DMS79 (cell line): Measurements from ENCODE around the gene KRT36.

ENCODE experiments used
- DNase-seq: peaks from one replicate; lab custom pipeline; 2025; lab: John Stamatoyannopoulos, UW

The KRT36 gene

GRCh38 chr17:41476866-41477815 is 12.6 kb downstream of the KRT36 start:
- no peak for DNase-seq

DNA sequence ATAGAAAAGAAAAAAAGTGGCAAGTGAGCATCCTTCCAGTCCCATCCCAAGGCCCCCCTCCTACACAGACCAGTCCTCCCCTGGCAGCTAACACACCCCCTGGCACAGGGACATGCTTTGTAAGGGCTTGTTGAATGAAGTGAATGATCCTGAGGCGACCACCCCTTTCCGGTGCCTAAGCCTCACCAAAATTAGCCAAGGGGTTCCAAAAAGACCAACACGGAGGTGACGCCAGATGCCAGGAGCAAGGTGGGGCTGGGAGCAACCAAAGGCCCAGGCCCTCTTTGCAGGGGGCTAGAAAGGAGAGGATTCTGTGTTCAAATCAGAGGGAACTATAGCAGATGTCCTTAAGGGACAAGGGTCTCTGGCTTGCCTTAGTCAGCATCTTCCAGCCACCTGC is 14.3 kb downstream of the KRT36 start:
- no peak for DNase-seq

- no peak for DNase-seq
Observed at GRCh38 chr17:41474863-41475262, 14.8 kb downstream of the KRT36 start.

DNA sequence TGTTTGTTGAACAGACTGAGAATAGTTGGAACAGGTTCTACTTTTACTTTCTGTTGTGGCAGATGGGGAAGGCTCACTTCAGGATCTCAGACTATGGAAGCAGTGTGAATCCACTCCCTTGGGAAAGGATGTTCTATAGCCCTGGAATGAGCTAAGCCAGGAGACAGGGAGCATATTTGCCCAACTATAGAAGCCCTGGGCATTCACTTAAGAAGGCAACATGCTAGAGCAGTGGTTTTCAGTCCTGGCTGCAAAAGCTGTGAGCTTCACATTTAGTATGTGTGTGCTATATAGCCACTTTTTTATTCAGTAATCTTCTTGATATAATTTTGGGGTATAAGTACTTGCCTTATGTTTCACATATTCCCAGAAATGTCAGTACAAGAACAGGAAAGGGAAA is 21.4 kb downstream of the KRT36 start:
- DNase-seq: no peak

- DNase-seq: no peak
Observed at GRCh38 chr17:41467561-41467960, 22.1 kb downstream of the KRT36 start.

DNA sequence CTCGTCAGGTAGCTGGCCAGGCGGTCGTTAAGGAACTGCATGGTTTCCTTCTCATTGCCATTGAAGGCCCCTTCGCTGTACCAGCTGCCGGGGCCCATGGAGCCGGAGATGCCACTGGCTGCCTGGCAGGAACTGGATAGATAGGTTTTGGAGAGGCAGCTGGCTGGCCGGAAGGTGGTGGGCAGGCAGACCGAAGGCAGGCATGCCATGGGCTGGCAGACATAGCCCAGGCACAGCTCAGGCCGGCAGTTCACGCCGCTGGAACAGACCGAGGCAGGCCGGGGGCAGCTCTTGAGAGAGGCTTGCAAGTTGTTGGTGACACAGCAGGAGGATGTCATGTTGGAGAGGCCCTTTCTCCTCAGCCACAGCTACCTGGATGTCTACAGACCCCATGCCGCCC is 22.7 kb downstream of the KRT36 start, which contains the start of gene KRT32:
TSS of gene KRT32 (minus strand) at position 399 of the 400 bp plus-strand sequence. CDS start at position 338, 61 bp downstream.
- no peak for DNase-seq

- DNase-seq: peak; percentile 97
Observed at GRCh38 chr17:41464682-41465081, 25.0 kb downstream of the KRT36 start.

GRCh38 chr17:41464173-41464572 is 25.5 kb downstream of the KRT36 start:
- no peak for DNase-seq

DNA sequence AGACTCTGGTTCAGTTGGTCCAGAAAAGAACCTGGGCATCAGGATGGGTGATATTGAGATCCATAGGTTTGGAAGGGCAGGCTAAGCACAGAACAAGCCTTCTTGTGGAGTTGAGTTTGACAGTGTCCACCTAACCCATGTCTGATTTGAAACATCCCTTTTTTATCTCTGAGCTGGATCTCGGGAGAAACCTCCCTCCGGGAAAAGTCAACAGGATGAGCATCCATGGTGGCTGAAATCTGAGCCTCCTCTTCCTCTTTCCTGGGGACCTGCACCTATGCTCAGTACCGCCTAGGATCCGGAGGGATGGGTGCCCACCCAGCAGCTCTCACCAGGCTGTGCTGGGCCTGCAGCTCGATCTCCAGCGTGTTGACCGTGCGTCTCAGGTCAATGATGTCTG is 26.0 kb downstream of the KRT36 start:
- DNase-seq: no peak

DNA sequence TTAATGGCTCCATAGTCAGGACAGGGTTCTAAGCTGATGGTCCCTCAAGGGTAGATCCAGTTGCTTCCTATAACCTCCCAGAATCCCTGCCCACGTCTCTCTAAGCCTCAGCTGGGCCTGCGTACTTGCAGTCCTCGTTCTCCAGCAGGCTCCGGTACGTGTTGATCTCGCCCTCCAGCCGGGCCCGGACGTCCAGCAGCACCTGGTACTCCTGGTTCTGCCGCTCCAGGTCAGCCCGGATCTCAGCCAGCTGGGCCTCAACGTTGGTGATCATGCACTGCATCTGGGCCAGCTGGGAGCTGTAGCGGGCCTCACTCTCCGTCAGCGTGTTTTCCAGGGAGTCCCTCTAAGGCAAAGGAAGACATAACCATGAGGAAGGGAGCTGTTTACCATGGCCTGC is 27.0 kb downstream of the KRT36 start:
- no peak for DNase-seq

- DNase-seq: peak; percentile 84
Observed at GRCh38 chr17:41457676-41458075, 32.0 kb downstream of the KRT36 start.

- no peak for DNase-seq
Observed at GRCh38 chr17:41456204-41456603, 33.5 kb downstream of the KRT36 start.

DNA sequence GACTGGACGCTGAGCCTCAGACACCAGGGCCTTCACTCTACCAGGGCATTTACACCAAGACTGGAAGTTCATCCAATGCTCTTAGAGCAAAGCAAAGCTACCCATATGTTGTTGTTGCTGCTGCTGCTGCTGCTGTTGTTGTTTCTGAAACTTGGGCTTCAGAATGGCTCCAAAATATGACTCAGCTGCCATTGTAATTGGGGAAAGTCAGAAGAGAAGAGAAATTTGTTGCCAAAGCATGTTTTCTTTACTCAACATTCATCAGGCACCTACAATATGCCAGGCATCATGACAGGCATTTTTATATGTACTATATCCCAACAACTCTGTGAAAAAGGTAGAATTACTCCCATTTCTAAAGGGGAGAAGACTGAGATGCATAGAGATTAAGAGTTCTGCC is 34.5 kb downstream of the KRT36 start:
- DNase-seq: no peak

- no peak for DNase-seq
Observed at GRCh38 chr17:41453066-41453465, 36.6 kb downstream of the KRT36 start.

- DNase-seq: no peak
Observed at GRCh38 chr17:41452281-41452680, 37.4 kb downstream of the KRT36 start.

DNA sequence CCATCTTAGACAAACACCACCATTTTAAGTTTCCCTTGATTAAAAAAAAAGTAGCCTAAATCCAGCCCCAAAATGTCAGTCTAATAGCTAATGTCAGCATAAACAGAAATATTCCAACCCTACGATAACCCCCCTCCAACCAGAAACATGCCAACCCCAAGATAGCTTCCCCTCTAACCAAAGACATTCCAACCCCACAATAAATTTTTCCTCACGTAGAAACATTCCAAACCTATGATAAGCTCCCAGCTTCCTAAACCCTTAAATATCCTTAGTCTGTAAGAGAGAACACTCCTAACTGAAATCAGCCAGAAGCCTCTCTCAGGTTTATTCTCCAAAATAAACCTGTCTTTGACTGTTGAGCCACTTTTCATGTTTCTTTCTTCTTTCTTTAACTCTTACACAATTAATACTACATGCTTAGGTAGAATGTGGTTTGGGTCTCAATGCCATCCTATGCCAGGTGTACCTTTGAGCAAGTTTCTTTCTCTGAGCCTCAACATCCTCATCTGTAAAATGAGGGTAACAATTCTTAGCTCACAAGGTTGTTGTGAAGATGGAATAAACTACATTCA is 38.5 kb downstream of the KRT36 start:
- DNase-seq: no peak

- no peak for DNase-seq
Observed at GRCh38 chr17:41449008-41449407, 40.7 kb downstream of the KRT36 start.

DNA sequence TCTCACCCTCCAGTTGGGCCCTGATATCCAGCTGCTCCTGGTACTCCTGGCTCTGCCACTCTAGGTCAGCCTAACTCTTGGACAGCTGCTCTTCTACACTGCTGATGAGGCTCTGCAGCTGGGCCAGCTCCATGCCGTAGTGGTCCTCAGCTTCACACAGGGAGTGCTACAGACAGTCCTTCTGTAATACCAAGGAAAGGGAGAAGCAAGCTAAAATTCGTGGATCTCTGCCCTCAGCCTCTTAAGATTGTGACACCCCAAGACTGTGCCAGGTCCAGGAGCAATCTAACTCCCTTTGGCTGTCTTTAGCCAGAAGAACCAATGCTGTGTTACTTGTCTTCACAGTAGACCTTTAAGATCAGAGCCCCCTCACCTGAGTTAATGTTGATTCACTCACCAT is 41.2 kb downstream of the KRT36 start:
- DNase-seq: no peak

GRCh38 chr17:41446806-41447205 is 42.9 kb downstream of the KRT36 start:
- no peak for DNase-seq

GRCh38 chr17:41444640-41445039 is 45.1 kb downstream of the KRT36 start:
- DNase-seq: no peak

DNA sequence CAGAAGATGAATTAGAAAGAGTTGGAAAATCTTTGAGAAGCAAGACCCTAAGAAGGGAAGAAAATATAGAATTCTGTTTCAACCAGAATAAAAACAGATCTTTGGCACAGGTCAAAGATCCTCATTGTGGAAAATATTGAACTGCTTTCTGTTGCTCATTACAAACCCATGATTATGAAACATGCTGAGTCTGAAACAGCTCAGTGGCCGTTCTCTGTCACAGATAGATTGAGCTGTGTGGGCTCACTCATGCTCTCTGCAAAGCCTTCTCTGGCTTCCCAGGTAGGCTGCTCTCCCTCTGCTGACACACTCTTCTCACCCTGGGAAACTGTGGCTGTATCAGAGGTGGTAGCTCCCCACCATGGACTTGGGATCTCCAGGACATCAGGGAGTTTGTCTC is 45.5 kb downstream of the KRT36 start:
- no peak for DNase-seq

DNA sequence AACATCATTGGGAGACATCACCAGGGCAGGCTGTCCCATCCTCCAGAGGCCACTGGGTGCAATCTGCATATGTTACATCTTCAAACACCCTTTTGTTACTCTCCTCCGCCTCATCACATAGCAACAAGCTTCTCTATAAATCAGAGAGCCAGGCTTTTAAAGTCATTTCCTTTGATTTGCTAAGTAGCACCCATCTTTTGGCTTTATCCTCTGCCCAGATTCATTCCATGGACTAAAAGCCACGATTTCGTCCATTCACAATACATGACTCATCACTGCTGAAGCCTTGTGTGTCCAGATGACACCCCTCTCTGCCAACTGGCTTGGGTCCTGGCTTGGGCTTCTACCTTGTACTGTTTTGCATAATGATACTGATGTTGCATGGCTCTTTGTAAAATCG is 47.0 kb downstream of the KRT36 start:
- DNase-seq: no peak

DNA sequence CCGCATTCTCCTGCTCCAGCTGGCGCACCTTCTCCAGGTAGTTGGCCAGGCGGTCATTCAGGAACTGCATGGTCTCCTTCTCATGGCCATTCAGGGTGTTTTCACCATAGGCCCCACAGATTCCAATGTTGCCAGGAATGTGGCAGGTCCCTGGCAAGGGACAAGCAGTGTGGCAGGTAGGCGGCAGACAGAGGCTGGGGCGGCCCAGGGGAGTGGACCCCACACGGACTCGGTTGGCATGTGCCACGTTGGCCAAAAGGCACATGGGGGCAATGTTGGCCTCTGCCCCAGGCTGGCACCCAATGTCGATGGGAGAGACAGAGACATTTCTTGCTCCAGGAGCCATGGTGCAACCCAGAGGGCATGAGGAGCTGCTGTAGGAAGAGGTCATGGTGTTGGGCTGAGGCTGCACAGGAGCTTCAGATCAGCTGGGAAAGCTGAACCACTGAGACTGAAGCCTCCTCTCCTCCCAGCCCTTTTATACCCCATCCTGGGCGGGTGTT is 49.1 kb downstream of the KRT36 start, which contains the start of gene KRT38:
TSS of gene KRT38 (minus strand) at position 453 of the 503 bp plus-strand sequence. CDS start at position 391, 62 bp downstream.
- DNase-seq: no peak
